HG03457 (cell line): ENCODE results near the gene LMX1A.

Experiments
- ATAC-seq: cut with Tn5 transposase; IDR thresholded peaks from one replicate; pipeline ENCODE4 v1.9.1; 2021; ENCODE audit warnings: moderate number of reproducible peaks; ENCODE audit not compliant: unreplicated experiment

LMX1A gene

GRCh38 chr1:165169729-165170128, 186.8 kb downstream of the LMX1A start:
- ATAC-seq: no peak

- no peak for ATAC-seq
Measured at GRCh38 chr1:165169028-165169427, 187.5 kb downstream of the LMX1A start.

GRCh38 chr1:165168467-165168866, 188.0 kb downstream of the LMX1A start:
- no peak for ATAC-seq

- ATAC-seq: no peak
Measured at GRCh38 chr1:165162671-165163241, 193.8 kb downstream of the LMX1A start.

GRCh38 chr1:165161130-165161529, 195.4 kb downstream of the LMX1A start:
- ATAC-seq: no peak

- no peak for ATAC-seq
Measured at GRCh38 chr1:165153182-165153581, 203.3 kb downstream of the LMX1A start.

- ATAC-seq: no peak
Measured at GRCh38 chr1:165152727-165153126, 203.8 kb downstream of the LMX1A start.

- no peak for ATAC-seq
Measured at GRCh38 chr1:165152109-165152508, 204.4 kb downstream of the LMX1A start.
